ENCODE results near the gene MYO7A.

Gene MYO7A

GRCh38 chr11:77184136-77184860 is 56.3 kb downstream of the MYO7A start:
- no peak for DNase-seq (ENCODE audit: low read depth, low spot score)

DNA sequence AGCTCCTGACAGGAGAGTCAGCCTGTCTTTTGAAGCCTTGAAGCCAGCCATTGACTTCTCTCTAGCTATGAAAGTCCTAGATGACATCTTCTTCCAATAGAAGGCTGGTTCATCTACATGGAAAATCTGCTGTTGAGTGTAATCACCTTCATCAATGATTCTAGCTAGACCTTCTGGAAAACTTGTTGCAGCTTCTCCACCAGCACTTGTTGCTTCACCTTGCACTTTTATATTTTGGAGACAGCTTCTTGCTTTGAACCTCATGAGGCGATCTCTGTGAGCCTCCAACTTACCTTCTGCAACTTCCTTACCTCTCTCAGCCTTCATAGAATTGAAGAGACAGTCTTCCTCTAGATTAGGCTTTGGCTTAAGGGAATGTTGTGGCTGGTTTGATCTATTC is 58.3 kb downstream of the MYO7A start:
- no peak for DNase-seq (ENCODE audit: low read depth, low spot score)

- DNase-seq (ENCODE audit: low read depth, low spot score): no peak
Observed at GRCh38 chr11:77187111-77187750, 59.2 kb downstream of the MYO7A start.

- DNase-seq (ENCODE audit: low read depth, low spot score): peak; percentile 31
Observed at GRCh38 chr11:77187776-77188632, 60.0 kb downstream of the MYO7A start.

GRCh38 chr11:77188633-77189491 is 60.8 kb downstream of the MYO7A start:
- DNase-seq (ENCODE audit: low read depth, low spot score): no peak

- DNase-seq (ENCODE audit: low read depth, low spot score): no peak
Observed at GRCh38 chr11:77189588-77190210, 61.7 kb downstream of the MYO7A start.

- no peak for DNase-seq (ENCODE audit: low read depth, low spot score)
Observed at GRCh38 chr11:77190331-77191075, 62.5 kb downstream of the MYO7A start.

- DNase-seq (ENCODE audit: low read depth, low spot score): no peak
Observed at GRCh38 chr11:77191429-77191822, 63.4 kb downstream of the MYO7A start.

- no peak for DNase-seq (ENCODE audit: low read depth, low spot score)
Observed at GRCh38 chr11:77191823-77192495, 63.9 kb downstream of the MYO7A start.

- no peak for DNase-seq (ENCODE audit: low read depth, low spot score)
Observed at GRCh38 chr11:77193167-77193566, 65.1 kb downstream of the MYO7A start.

DNA sequence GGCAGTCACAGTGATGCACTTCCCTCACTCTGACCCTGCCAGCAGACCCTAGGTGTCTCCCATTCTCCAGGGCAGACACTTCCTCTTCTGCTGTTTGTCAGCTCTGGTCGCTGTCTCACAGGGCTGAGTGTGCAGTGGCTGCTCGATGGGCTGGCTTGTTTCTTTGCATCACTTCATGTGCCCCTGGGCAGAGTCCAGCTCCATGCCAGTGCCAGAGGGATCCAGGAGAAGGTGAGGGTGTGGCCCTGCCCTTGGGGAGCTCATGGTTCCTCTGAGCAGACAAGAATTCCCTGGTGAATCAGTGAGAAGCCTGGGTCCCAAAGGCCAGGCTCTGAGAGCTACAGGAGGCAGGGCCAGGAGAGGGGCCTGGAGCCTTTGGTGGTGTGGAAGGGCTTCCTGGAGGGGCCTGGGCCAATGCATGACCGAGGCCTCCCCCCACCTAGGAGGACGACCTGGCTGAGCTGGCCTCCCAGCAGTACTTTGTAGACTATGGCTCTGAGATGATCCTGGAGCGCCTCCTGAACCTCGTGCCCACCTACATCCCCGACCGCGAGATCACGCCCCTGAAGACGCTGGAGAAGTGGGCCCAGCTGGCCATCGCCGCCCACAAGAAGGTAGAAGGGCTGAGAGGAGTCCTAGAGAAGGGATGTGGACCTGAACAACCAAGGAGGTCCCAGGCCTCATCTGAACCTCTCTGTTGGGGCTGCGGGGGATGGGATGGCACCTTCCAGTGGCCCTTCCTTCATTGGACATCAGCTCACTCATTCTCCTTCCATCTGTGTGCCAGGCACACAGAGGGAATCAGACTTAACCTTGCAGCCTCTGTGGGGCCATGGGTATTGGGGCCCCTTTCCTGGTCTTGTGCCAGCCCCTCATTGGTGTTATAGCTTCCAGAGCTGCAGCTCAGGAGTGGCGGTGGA is 66.1 kb downstream of the MYO7A start:
- DNase-seq (ENCODE audit: low read depth, low spot score): no peak

GRCh38 chr11:77195071-77195755 is 67.2 kb downstream of the MYO7A start:
- no peak for DNase-seq (ENCODE audit: low read depth, low spot score)

DNA sequence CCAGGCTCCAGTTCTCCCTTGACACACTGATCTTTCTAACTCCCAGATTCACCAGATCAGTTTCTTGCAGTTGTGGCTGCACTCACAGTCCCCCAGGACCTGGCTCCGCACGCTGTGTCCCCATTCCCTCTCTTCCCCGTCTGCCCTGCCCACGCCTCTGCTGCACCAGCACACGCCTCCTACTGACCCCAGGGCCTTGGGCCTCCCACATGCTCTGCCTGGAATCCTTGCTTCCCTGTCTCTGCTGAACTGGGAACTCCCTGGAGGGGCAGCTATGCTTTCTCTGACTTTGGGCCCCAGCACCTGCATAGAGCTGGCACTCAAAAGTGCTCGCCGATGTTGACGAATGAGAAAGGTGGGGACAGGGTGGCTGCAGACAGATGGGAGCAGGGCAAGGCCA is 68.9 kb downstream of the MYO7A start:
- no peak for DNase-seq (ENCODE audit: low read depth, low spot score)

DNA sequence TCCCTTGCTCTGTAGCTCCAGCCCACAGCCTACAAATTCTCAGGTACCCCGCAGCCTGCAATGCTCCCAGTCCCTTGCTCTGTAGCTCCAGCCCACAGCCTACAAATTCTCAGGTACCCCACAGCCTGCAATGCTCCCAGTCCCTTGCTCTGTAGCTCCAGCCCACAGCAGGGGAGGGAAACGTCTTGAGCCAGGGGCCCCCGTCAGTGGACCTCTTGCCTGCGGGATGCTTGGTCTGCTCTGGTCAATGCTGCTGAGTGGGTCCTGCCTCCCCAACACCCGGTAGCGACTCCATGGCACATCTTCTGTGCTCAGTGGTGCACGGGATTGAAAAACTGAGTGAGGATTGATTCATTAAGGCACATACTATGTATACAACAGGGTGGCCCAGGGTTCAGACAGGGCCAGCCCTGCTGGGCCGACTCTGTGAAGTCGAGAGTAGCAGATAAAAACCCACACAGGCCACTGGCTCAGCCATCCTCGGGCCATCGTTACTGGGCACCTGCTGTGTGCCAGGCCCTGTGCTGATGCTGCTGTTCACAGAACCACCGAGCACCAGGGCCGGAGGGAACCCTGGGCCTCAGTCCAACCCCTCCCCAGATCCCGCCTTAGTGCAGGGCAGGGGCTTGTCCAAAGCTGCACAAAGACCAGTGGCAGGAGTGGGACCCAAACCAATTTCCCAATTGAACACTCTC is 69.7 kb downstream of the MYO7A start:
- DNase-seq (ENCODE audit: low read depth, low spot score): no peak

- no peak for DNase-seq (ENCODE audit: low read depth, low spot score)
Observed at GRCh38 chr11:77198440-77198849, 70.4 kb downstream of the MYO7A start.

- no peak for DNase-seq (ENCODE audit: low read depth, low spot score)
Observed at GRCh38 chr11:77199137-77199745, 71.2 kb downstream of the MYO7A start.
